ENCODE results near the gene SUMO3. TPM values are rescaled to one million over a fixed set of nuclear protein-coding genes. Genes with fewer than 3 reads are reported as not detected.

The SUMO3 gene
- total and polyA plus RNA-seq, 2 of the 4 experiments (the other 2 are of a cell fraction) = 64.9 to 101 TPM

GRCh38 chr21:44834951-44835646 lies 17.2 kb upstream of the SUMO3 start:
- Histone ChIP-seq H2BK120ac (ENCODE audit: low read depth, low read length) (no peak overlapping the region), H2BK20ac (ENCODE audit: low read depth, low read length) (no peak overlapping the region), H3K56ac (ENCODE audit: extremely low read depth, insufficient read depth, low read length) (no peak overlapping the region), H2AK9ac (replicated peaks; ENCODE audit: low read depth, low read length, poor library complexity) (no peak overlapping the region), H3K18ac (ENCODE audit: low read depth, low read length) (no peak overlapping the region), H3K9me3 (ENCODE audit: control insufficient read depth, insufficient read depth, low read length) (peaks cover 1% of the 10 kb centered on the region; the same call in 1 of the 2 replicates), H3K4ac (ENCODE audit: low read depth, low read length) (no peak overlapping the region), H3K9ac (ENCODE audit: low read depth, low read length) (no peak overlapping the region), H3K4me3 (ENCODE audit: insufficient read depth, low read depth, low read length) (no peak overlapping the region), H4K91ac (ENCODE audit: insufficient read depth, low read depth, low read length) (no peak overlapping the region), H3K4me1 (ENCODE audit: control insufficient read depth, insufficient read depth, low read length) (peaks cover 5% of the 10 kb centered on the region; the same call in 1 of the 2 replicates), H3K9me1 (ENCODE audit: insufficient read depth, low read length) (no peaks in the 10 kb centered on the region), H3K36me3 (ENCODE audit: control insufficient read depth, insufficient read depth, low read length) (no peaks in the 10 kb centered on the region), H3K4me2 (ENCODE audit: low read depth, low read length) (no peak overlapping the region), H3K27me3 (ENCODE audit: control insufficient read depth, insufficient read depth, low read length) (peaks cover 20% of the 10 kb centered on the region), H2AFZ (replicated peaks; ENCODE audit: low read length, poor library complexity) (no peak overlapping the region), H2AK5ac (ENCODE audit: low read depth, low read length) (no peak overlapping the region), H2BK5ac (ENCODE audit: low read depth, low read length, poor library complexity, severe bottlenecking) (no peak overlapping the region), H3K14ac (replicated peaks; ENCODE audit: low read depth, low read length) (no peak overlapping the region), H4K8ac (ENCODE audit: low read depth in 2 of 2, low read length in 2 of 2) (no peak overlapping the region), H3K79me1 (ENCODE audit: low read depth in 1 of 2, low read length in 2 of 2) (no peaks in the 10 kb centered on the region), H2BK15ac (ENCODE audit: low read depth, low read length) (no peak overlapping the region), H3K23ac (ENCODE audit: low read depth, low read length) (no peak overlapping the region), H4K20me1 (ENCODE audit: insufficient read depth, low read length) (no peaks in the 10 kb centered on the region), H4K5ac (ENCODE audit: low read depth, low read length) (no peak overlapping the region), H3K27ac (ENCODE audit: insufficient read depth, low read length) (no peak overlapping the region)
- WGBS, 2 experiments (ENCODE audit: extremely low coverage in 2 of 2, insufficient read length in 1 of 2) = 79% methylated on average over 19 of the region's 29 CpGs; no CpG with 5 or more reads in 1 of the 2 experiments
- ChIA-PET CTCF (no interaction called here), POLR2A (ENCODE audit: unreplicated experiment) (no interaction called here)
- DNase-seq (no peak), ATAC-seq (ENCODE audit: low read depth) (no peak)
- TF ChIP-seq NFE2L2 (IDR thresholded peaks at IDR 0.05; ENCODE audit: low read depth, low read length) (no peak), MAZ (IDR thresholded peaks at IDR 0.05; ENCODE audit: borderline replicate concordance, low read depth, low read length) (no peak), CHD1 (IDR thresholded peaks at IDR 0.05; ENCODE audit: low read depth, low read length) (no peak), RFX5 (IDR thresholded peaks at IDR 0.05; ENCODE audit: low read depth, low read length) (no peak), CTCF (conservative IDR thresholded peaks at IDR 0.05; ENCODE audit: low read depth, low read length) (no peak), SMC3 (IDR thresholded peaks at IDR 0.05; ENCODE audit: low read depth, low read length) (no peak), ELK1 (IDR thresholded peaks at IDR 0.05; ENCODE audit: borderline replicate concordance, low read depth, low read length) (no peak), RAD21 (IDR thresholded peaks at IDR 0.05; ENCODE audit: low read length) (no peak), CEBPB (IDR thresholded peaks at IDR 0.05; ENCODE audit: low read depth, low read length) (no peak), FOS (IDR thresholded peaks at IDR 0.05; ENCODE audit: low read depth, low read length) (no peak), MAFK (IDR thresholded peaks at IDR 0.05; ENCODE audit: low read depth, low read length) (no peak), BHLHE40 (IDR thresholded peaks at IDR 0.05; ENCODE audit: low read depth, low read length) (no peak), MXI1 (IDR thresholded peaks at IDR 0.05; ENCODE audit: borderline replicate concordance, low read depth, low read length) (no peak), POLR2A (IDR thresholded peaks at IDR 0.05; ENCODE audit: low read depth, low read length) (no peak), USF2 (IDR thresholded peaks at IDR 0.05; ENCODE audit: low read depth, low read length) (no peak), RCOR1 (IDR thresholded peaks at IDR 0.05; ENCODE audit: insufficient replicate concordance, low read length) (no peak)
- intact Hi-C loops (cut with micrococcal nuclease) = loop anchor here (1.0 kb wide), 1 partner anchor 13 kb away; no protein-coding TSS in a partner anchor
- dilution Hi-C loops (cut with HindIII; ENCODE audit: low sequenced_read_pairs, unreplicated experiment) = no loop called here
- in situ Hi-C loops (cut with MboI; ENCODE audit: low sequenced_read_pairs) = no loop called here
- no TSS peak for BruUV-seq (replicated peaks)

All from IMR-90 (cell line).